ENCODE results near the gene PTRH1. TPM values are rescaled to one million over a fixed set of nuclear protein-coding genes. Genes with fewer than 3 reads are reported as not detected.

The PTRH1 gene
- total RNA-seq, 1 experiment from 2014 or later = 17.5 TPM

- peak; percentile 77 for DNase-seq (ENCODE audit: low read depth)
Measured at GRCh38 chr9:127741831-127742434, 26.5 kb upstream of the PTRH1 start.

GRCh38 chr9:127739614-127740330, 24.3 kb upstream of the PTRH1 start:
- DNase-seq (ENCODE audit: low read depth) = no peak

- DNase-seq (ENCODE audit: low read depth) = no peak
Measured at GRCh38 chr9:127738666-127739065, 23.2 kb upstream of the PTRH1 start.

DNA sequence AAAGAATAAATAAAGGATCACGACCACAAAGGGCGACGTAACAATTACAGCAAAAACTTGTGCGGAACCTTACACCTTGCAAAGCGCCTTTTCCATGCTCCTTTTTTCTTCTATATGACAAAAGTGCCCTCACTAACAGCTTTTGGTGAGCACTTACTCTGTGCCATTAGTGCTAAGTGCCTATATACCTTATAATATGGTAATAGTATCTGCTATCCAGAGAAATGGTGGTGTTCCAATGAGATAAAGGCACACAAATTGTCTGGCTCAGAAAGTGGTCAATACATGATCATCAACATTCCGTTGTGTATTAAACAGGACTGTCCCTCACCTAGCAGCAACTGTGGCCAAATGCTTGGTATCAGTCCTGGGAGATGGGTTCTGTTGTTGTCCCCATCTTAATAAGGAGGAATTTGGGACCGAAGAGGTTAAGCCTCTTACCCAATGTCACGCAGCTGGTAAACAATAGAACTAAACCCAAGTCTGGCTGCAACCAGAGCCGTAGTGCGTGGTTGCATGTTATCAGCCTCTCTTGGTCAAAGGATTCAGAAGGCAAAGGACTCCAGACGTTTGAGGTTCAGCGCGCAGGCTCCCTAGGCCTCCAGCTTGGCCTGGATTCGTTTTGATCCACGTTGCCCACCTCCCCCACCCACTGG, 20.2 kb upstream of the PTRH1 start:
- no peak for DNase-seq (ENCODE audit: low read depth)

GRCh38 chr9:127734747-127735529, 19.5 kb upstream of the PTRH1 start, which contains the start of gene TOR2A:
TOR2A (minus strand) TSS chr9:127735294; CDS start chr9:127735270, 24 bp downstream.
- peak; percentile 96 for DNase-seq (ENCODE audit: low read depth)

DNA sequence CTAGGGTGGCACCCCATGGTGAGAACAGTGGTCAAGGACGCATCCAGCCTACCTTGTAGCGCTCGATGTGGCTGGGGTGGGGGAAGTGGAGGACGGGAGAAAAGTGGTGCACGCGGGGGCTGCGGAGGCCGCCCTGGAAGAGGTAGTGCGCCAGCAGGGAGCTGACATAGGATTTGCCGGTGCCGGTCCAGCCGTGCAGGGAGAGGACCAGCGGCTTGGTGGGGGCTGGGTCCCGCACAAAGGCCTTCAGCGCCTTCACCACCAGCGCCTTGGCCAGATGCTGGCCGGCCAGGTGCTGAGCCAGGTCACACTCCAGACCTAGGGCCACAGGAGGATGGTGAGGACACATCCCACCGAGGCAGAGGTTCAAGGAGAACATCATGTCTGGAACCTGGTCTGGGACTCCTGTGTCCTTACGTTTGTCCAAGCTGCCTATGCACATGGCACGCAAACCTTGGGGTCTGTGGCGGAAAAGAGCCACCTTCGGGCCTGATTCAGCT, 18.8 kb upstream of the PTRH1 start:
- DNase-seq (ENCODE audit: low read depth) = no peak

- DNase-seq (ENCODE audit: low read depth) = no peak
Measured at GRCh38 chr9:127733614-127734013, 18.2 kb upstream of the PTRH1 start.

DNA sequence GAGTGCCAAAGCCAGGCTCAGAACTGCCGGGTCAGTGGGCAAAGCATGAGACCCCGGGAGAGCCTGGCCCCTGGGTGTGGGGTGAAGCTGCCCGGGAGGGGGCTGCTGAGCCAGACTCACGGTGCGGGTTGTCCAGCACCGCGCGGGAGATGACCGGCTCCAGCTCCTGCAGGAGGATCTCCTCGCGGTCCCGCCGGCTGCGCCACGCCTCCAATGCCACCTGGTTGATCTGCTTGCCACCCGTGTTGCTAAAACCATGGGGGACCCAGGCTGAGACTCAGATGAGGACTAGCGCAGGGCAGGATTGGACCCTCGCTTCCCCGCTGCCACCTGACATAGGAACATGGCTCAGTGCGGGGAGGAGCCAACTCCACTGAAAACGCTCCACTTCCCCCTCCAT, 17.0 kb upstream of the PTRH1 start:
- no peak for DNase-seq (ENCODE audit: low read depth)

DNA sequence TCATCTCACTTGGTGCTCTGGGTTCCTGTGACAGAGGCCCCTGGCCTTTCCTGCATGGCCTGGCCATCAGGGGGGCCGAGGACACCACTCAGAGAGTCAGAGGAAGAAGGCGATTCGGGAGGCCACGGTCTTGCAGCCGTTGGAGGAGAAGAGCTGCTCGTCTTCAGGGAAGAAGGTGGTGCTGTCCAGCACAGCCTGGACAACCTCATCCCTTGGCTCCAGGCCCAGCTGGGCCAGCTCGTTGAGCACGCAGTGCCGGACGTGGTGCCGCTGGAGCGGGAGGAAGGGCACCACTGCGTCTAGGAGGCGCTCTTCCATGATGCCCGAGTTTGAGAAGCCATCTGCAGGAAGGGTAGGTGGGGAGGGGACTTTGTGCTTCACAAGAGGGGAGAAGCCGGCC, 16.5 kb upstream of the PTRH1 start:
- DNase-seq (ENCODE audit: low read depth) = no peak

- DNase-seq (ENCODE audit: low read depth) = no peak
Measured at GRCh38 chr9:127730799-127731410, 15.4 kb upstream of the PTRH1 start.

- DNase-seq (ENCODE audit: low read depth) = no peak
Measured at GRCh38 chr9:127730262-127730661, 14.8 kb upstream of the PTRH1 start.

- DNase-seq (ENCODE audit: low read depth) = no peak
Measured at GRCh38 chr9:127729522-127730256, 14.2 kb upstream of the PTRH1 start.

- DNase-seq (ENCODE audit: low read depth) = no peak
Measured at GRCh38 chr9:127728808-127729207, 13.3 kb upstream of the PTRH1 start.

DNA sequence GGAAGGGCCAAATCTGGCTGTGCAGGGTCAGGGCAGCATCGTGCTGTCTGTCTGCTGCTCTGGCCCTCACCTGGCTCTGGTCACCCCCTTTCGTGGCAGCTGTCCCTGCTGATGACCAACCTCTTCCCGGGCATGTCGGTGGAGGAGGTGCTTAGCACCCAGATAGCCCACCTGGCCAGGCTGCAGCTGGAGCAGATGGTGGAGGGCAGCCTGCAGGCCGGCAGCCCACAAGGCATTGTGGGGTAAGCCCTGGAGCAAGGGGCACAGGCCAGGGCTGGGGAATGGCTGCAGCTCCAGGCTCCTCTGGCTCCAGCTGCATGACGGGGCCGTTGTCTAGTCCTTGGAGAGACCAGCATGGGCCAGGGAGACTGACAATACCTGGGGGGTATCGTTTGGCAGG, 11.4 kb upstream of the PTRH1 start:
- no peak for DNase-seq (ENCODE audit: low read depth)

GRCh38 chr9:127724012-127724411, 8.5 kb upstream of the PTRH1 start:
- no peak for DNase-seq (ENCODE audit: low read depth)

DNA sequence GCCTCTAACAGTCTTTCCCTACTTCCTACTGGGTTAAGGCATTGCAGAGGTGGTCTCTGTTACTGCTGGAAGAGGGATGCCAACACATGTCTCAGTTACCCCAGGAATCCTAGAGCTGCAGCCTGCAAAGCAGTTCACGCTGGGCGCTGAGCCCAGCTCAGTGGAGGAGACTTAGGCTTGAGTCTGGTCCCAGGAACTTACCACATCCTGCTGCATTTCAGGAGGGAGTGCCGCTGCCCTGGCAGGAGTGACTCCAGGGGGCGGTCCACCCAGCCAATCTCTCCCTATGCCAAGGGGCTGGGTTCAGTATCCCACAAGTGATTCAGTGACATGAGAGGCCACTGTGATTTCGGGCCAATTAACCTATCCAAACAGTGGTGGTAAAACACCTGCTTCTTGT, 8.0 kb upstream of the PTRH1 start:
- peak; percentile 86 for DNase-seq (ENCODE audit: low read depth)

DNA sequence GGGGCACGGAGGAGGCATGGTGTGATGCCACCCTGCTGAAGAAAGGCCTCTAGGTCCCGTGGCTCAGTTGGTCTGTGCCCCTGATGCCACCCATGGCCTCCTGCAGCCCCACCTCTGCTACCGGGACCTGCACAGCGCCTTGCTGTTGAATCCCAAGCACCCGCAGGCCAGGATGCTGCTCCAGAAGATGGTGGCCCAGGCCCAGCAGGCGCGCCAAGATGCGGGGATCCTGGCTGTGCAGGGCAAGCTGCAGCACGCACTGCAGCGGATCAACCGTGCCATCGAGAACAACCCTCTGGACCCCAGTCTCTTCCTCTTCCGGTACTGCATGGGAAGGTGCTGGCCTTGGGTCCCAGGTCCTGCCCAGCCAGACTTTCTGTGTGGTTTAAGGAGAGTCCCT, 7.5 kb upstream of the PTRH1 start:
- DNase-seq (ENCODE audit: low read depth) = no peak

DNA sequence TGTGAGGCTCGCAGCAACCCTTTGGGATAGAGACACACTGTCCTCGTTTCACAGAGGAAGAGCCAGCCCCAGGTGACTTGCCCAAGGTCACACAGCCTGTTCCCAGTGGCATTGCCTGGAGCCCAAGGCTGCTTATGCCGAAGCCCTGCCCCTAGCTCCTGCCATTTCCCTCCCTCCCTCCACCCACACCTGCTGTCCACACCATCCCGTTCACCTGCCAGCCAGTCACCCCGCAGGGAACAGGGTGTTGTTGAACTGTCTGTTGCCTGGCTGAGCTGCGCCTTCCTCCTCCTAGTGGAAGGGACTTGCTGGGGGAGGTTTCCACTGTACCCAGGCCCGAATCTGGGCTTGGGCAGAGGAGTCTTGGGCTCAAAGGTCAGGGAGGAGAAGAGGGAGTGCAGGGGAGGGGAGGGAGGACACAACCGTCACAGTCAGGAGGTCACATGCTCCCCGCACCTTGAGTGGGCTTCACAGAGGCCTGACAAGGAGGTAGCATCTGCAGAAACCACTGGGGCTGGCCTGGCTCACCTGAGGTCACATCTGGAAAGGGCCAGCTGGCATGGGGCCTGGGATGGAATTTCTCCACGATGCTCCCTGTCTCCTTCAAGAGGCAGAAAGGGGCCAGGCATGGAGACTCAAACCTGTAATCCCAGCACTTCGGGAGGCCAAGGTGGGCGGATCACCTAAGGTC, 6.7 kb upstream of the PTRH1 start:
- no peak for DNase-seq (ENCODE audit: low read depth)

DNA sequence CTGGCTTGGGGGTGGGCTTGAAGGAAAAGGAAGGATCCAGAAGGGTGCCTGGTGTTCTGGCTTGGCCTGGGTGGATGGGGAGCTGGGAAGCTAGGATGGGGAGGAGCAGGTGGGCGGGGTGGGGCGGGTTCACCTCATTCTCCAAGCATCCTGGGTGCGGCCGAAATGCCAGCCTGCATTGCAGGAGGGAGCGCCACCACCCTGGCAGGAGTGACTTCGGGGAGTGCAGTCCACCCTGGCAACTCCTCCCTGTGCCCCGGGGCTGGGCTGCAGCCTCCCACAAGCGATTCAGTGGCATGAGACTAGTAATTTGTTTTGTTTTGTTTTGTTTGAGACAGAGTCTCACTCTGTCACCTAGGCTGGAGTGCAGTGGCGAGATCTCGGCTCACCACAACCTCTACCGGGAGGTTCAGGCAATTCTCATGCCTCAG, 5.9 kb upstream of the PTRH1 start:
- peak; percentile 85 for DNase-seq (ENCODE audit: low read depth)

- no peak for DNase-seq (ENCODE audit: low read depth)
Measured at GRCh38 chr9:127720865-127721227, 5.4 kb upstream of the PTRH1 start.
